ENCODE data around the gene FBXO2. TPM values are rescaled to one million over a fixed set of nuclear protein-coding genes. Genes with fewer than 3 reads are reported as not detected.

FBXO2 gene
- total and polyA plus RNA-seq, 2 of the 4 experiments (the other 2 are of a cell fraction) = 0.36 to 1.7 TPM

GRCh38 chr1:11668516-11668915, 14.3 kb upstream of the FBXO2 start:
- ATAC-seq (ENCODE audit: low read depth) (no peak), DNase-seq (no peak)
- Histone ChIP-seq H3K4me1 (ENCODE audit: control insufficient read depth, insufficient read depth, low read length) (no peaks in the 10 kb centered on the region), H3K4me3 (ENCODE audit: insufficient read depth, low read depth, low read length) (no peak overlapping the region), H3K79me1 (ENCODE audit: low read depth in 1 of 2, low read length in 2 of 2) (no peaks in the 10 kb centered on the region), H2AK9ac (replicated peaks; ENCODE audit: low read depth, low read length, poor library complexity) (no peak overlapping the region), H4K5ac (ENCODE audit: low read depth, low read length) (no peak overlapping the region), H3K18ac (ENCODE audit: low read depth, low read length) (no peak overlapping the region), H3K14ac (replicated peaks; ENCODE audit: low read depth, low read length) (no peak overlapping the region), H3K4ac (ENCODE audit: low read depth, low read length) (no peak overlapping the region), H3K4me2 (ENCODE audit: low read depth, low read length) (no peak overlapping the region), H3K9ac (ENCODE audit: low read depth, low read length) (no peak overlapping the region), H2BK5ac (ENCODE audit: low read depth, low read length, poor library complexity, severe bottlenecking) (no peak overlapping the region), H4K8ac (ENCODE audit: low read depth in 2 of 2, low read length in 2 of 2) (no peak overlapping the region), H2BK120ac (ENCODE audit: low read depth, low read length) (no peak overlapping the region), H2AK5ac (ENCODE audit: low read depth, low read length) (no peak overlapping the region), H2AFZ (replicated peaks; ENCODE audit: low read length, poor library complexity) (no peak overlapping the region), H2BK20ac (ENCODE audit: low read depth, low read length) (no peak overlapping the region), H3K23ac (ENCODE audit: low read depth, low read length) (no peak overlapping the region), H3K27ac (ENCODE audit: insufficient read depth, low read length) (no peak overlapping the region), H3K9me1 (ENCODE audit: insufficient read depth, low read length) (peaks cover 3% of the 10 kb centered on the region; the same call in 1 of the 2 replicates), H4K91ac (ENCODE audit: insufficient read depth, low read depth, low read length) (no peak overlapping the region), H4K20me1 (ENCODE audit: insufficient read depth, low read length) (no peaks in the 10 kb centered on the region), H3K56ac (ENCODE audit: extremely low read depth, insufficient read depth, low read length) (no peak overlapping the region), H3K9me3 (ENCODE audit: control insufficient read depth, insufficient read depth, low read length) (no peaks in the 10 kb centered on the region), H3K36me3 (ENCODE audit: control insufficient read depth, insufficient read depth, low read length) (peaks cover 16% of the 10 kb centered on the region), H2BK15ac (ENCODE audit: low read depth, low read length) (no peak overlapping the region), H3K27me3 (ENCODE audit: control insufficient read depth, insufficient read depth, low read length) (no peaks in the 10 kb centered on the region)
- WGBS, 2 experiments (ENCODE audit: extremely low coverage in 2 of 2, insufficient read length in 1 of 2) = no CpG with 5 or more reads among the region's 14 CpGs
- no TSS peak for BruUV-seq (replicated peaks)
- in situ Hi-C loops (cut with MboI; ENCODE audit: low sequenced_read_pairs) (no loop called here), dilution Hi-C loops (cut with HindIII; ENCODE audit: low sequenced_read_pairs, unreplicated experiment) (no loop called here), intact Hi-C loops (cut with micrococcal nuclease) (no loop called here)
- no peak for TF ChIP-seq CTCF (conservative IDR thresholded peaks at IDR 0.05; ENCODE audit: low read depth, low read length)
- no peak for TF ChIP-seq USF2 (IDR thresholded peaks at IDR 0.05; ENCODE audit: low read depth, low read length)
- no peak for TF ChIP-seq BHLHE40 (IDR thresholded peaks at IDR 0.05; ENCODE audit: low read depth, low read length)
- ChIA-PET CTCF (no interaction called here), POLR2A (ENCODE audit: unreplicated experiment) (no interaction called here)

Measured in IMR-90 (cell line).